ENCODE measurements around the gene CDV3.

DNA sequence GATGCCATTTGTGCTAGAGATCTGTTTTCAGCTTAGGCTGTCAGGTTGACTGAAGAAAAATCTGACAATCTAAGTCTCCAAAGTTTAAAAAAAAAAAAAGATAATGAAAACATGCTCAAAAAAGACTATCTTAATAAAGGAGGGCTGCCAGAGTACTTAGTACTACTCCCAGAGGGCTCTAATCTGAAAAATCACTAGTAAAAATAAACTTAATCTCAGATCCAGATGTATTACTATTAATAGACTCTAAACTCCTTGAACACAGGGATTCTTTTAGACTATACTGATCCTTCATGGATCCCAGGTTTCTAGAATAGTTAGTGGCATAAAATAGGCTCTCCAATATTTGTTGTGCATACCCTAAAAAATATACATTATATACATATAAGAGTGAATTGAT is 54.3 kb downstream of the CDV3 start:
- TF ChIP-seq, protein P1, sequence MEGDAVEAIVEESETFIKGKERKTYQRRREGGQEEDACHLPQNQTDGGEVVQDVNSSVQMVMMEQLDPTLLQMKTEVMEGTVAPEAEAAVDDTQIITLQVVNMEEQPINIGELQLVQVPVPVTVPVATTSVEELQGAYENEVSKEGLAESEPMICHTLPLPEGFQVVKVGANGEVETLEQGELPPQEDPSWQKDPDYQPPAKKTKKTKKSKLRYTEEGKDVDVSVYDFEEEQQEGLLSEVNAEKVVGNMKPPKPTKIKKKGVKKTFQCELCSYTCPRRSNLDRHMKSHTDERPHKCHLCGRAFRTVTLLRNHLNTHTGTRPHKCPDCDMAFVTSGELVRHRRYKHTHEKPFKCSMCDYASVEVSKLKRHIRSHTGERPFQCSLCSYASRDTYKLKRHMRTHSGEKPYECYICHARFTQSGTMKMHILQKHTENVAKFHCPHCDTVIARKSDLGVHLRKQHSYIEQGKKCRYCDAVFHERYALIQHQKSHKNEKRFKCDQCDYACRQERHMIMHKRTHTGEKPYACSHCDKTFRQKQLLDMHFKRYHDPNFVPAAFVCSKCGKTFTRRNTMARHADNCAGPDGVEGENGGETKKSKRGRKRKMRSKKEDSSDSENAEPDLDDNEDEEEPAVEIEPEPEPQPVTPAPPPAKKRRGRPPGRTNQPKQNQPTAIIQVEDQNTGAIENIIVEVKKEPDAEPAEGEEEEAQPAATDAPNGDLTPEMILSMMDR (IDR thresholded peaks at IDR 0.05): no peak
- no peak for TF ChIP-seq EP300 (IDR thresholded peaks at IDR 0.05)
